A673 (cell line): Measurements from ENCODE around the gene LCT. TPM values are rescaled to one million over a fixed set of nuclear protein-coding genes. Genes with fewer than 3 reads are reported as not detected.

Experiments
- BruUV-seq: library from RNA; stranded (reverse); fragments of 400-500 nt; replicated peaks from 2 replicates; lab custom pipeline; 2021; lab: Mats Ljungman, UMichigan
- CTCF ChIA-PET: fragments of 300-600 bp; sonication (Branson Sonifier 250); formaldehyde crosslinking; loops from one replicate; lab custom pipeline; 2022; ENCODE audit warnings: antibody characterized with exemption; lab: Charles Lee
- POLR2A ChIA-PET: fragments of 300-600 bp; sonication (Branson Sonifier 250); formaldehyde crosslinking; loops from one replicate; lab custom pipeline; 2022; ENCODE audit warnings: antibody characterized with exemption; ENCODE audit not compliant: low non-redundant PET; lab: Charles Lee
- DNase-seq: peaks from one replicate; pipeline ENCODE4 v3.0.0-alpha.2; 2015; ENCODE audit warnings: low spot score
- H3K27ac ChIP-seq: fragments of 200-600 bp; sonication (generic); 2 replicates; pipeline ENCODE4 v1.5.1; 2016; ENCODE audit warnings: mixed run types, low read depth, mild to moderate bottlenecking, mixed read lengths, antibody characterized with exemption, low read length; ENCODE audit not compliant: poor library complexity, severe bottlenecking
- H3K27me3 ChIP-seq: fragments of 200-600 bp; sonication (generic); replicated peaks from 2 replicates; pipeline ENCODE4 v1.6.1; 2017; ENCODE audit warnings: mixed run types, low read depth, mild to moderate bottlenecking, mixed read lengths, antibody characterized with exemption, low read length; ENCODE audit not compliant: insufficient read depth, poor library complexity
- H3K36me3 ChIP-seq: fragments of 200-600 bp; sonication (generic); 2 replicates; pipeline ENCODE4 v1.6.1; 2016; ENCODE audit warnings: mixed run types, mild to moderate bottlenecking, mixed read lengths, antibody characterized with exemption, low read length; ENCODE audit not compliant: insufficient read depth, poor library complexity, severe bottlenecking
- H3K4me1 ChIP-seq: fragments of 200-600 bp; sonication (generic); 2 replicates; pipeline ENCODE4 v1.6.1; 2017; ENCODE audit warnings: mixed run types, mild to moderate bottlenecking, mixed read lengths, antibody characterized with exemption, low read length; ENCODE audit not compliant: insufficient read depth, poor library complexity, severe bottlenecking
- H3K4me3 ChIP-seq: fragments of 200-600 bp; sonication (generic); 2 replicates; pipeline ENCODE4 v1.5.1; 2016; ENCODE audit warnings: low read depth, mixed run types, mild to moderate bottlenecking, mixed read lengths, low read length; ENCODE audit not compliant: poor library complexity, severe bottlenecking
- H3K9me3 ChIP-seq: fragments of 200-600 bp; sonication (generic); 2 replicates; pipeline ENCODE4 v1.6.1; 2016; ENCODE audit warnings: mixed run types, low read depth, mild to moderate bottlenecking, mixed read lengths, antibody characterized with exemption, low read length; ENCODE audit not compliant: poor library complexity, severe bottlenecking
- CTCF ChIP-seq: fragments of 300-800, 200-600 bp; sonication (generic); conservative IDR thresholded peaks from 2 replicates; pipeline ENCODE4 v1.5.1; 2017; ENCODE audit warnings: low read depth, mild to moderate bottlenecking, antibody characterized with exemption, low read length, moderate library complexity, mixed read lengths
- EZH2 ChIP-seq: fragments of 200-600 bp; sonication (generic); IDR thresholded peaks from 2 replicates; pipeline ENCODE4 v1.6.1; 2017; ENCODE audit warnings: borderline replicate concordance, low read depth, mild to moderate bottlenecking, mixed read lengths, antibody characterized with exemption, low read length; ENCODE audit not compliant: poor library complexity, severe bottlenecking
- intact Hi-C: fragments of 100-400 bp; cut with micrococcal nuclease; formaldehyde crosslinking; loops from one replicate; pipeline ENCODE4 v1.10.0; 2022; ENCODE audit not compliant: unreplicated experiment
- total RNA-seq: library from RNA; stranded (reverse); gene quantifications from 2 replicates; pipeline ENCODE4 v1.2.3, GENCODE V29; 2021

LCT gene
- total RNA-seq, 1 experiment from 2014 or later, result 0.39 TPM

DNA sequence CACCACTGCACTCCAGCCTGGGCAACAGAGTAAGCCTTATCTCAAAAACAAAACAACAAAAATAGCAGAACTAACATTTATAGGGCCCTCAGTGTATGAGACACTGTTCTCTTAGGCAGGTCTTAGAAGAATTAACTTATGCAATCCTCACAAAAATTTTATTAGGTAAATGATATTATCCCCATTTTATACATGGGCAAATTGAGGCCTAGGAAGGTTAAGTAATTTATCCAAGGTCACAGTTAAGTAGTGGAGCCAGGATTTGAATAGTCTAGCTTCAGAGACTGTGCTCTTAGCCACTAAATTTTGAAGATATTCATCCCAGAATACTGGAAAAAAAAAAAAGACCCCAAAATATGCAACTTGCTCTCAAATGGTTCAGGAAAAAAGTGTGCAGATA, 16.4 kb upstream of the LCT start:
- no peaks in the 10 kb centered on the region for H3K9me3 ChIP-seq
- DNase-seq, result no peak
- H3K36me3 ChIP-seq, result peaks cover 86% of the 10 kb centered on the region
- intact Hi-C loops, result no loop called here
- no peak overlapping the region for H3K4me3 ChIP-seq
- H3K27ac ChIP-seq, result no peak overlapping the region
- no TSS peak for BruUV-seq
- no peaks in the 10 kb centered on the region for H3K27me3 ChIP-seq
- TF ChIP-seq CTCF (no peak), EZH2 (no peak)
- no peaks in the 10 kb centered on the region for H3K4me1 ChIP-seq
- POLR2A ChIA-PET, result interaction anchor here (0.6 kb wide), 1 partner anchor 101 kb away, joined by 4 read pairs; no protein-coding TSS in a partner anchor
- CTCF ChIA-PET, result no interaction called here

DNA sequence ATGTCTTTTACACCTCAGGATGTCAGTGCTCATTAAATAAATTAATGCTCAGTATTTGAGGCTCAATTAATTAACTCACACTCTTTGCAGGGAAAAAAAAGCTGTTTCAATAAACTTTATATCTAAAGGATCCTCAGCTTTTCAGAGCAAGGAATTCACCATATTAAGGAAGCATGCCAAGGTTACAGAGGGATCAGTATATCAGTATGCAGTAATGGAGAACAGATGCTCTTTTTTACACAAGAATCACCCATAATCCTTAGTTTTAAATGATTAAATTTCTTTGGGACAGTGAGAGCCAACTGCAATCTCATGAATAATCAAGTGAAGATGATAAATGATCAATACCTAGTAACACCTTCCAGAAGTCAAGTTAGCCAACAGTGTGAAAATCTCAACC, 14.9 kb upstream of the LCT start:
- no peaks in the 10 kb centered on the region for H3K27me3 ChIP-seq
- BruUV-seq, result no TSS peak
- CTCF ChIA-PET, result no interaction called here
- H3K27ac ChIP-seq, result no peak overlapping the region
- POLR2A ChIA-PET, result interaction anchor here (0.6 kb wide), 1 partner anchor 926 kb away, joined by 29 read pairs; no protein-coding TSS in a partner anchor
- DNase-seq, result no peak
- no peak overlapping the region for H3K4me3 ChIP-seq
- peaks cover 89% of the 10 kb centered on the region for H3K36me3 ChIP-seq
- intact Hi-C loops, result no loop called here
- TF ChIP-seq CTCF (no peak), EZH2 (no peak)
- no peaks in the 10 kb centered on the region for H3K9me3 ChIP-seq
- no peaks in the 10 kb centered on the region for H3K4me1 ChIP-seq

DNA sequence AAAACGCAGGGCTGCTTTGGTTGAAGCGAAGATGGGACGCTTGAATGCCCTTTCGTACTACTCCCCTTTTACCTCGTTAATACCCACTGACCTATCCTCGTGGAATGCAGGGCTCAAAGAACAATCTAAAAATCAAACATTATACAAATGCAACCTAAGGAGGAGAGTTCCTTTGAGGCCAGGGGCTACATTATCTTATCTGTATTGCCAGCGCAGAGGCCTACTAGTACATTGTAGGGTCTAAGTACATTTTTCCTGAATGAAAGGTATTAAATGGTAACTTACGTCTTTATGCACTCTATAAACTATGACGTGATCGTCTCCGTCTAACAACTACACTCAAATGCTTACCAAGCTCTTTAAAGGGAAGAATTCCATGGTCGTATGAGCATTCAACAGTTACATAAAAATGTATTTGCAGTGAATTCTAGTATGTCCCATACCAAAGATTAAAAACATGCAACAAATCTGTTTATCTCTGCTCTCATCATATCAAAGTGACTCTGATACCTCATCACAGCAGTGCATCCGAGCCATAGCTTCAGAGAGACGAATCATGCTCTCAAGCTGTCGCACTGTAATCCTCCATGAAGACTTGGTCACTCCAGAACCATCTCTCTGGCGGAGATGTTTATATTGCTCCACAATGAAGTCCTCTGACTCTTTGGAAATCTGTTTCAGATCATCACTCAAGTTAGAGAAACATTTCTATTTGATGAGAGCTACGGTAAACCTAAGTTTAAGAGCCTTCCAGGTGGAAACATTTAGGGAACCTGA, 14.1 kb upstream of the LCT start:
- CTCF ChIA-PET, result no interaction called here
- Histone ChIP-seq H3K4me3 (no peak overlapping the region), H3K27ac (no peak overlapping the region), H3K27me3 (no peaks in the 10 kb centered on the region), H3K36me3 (peaks cover 89% of the 10 kb centered on the region), H3K4me1 (no peaks in the 10 kb centered on the region), H3K9me3 (no peaks in the 10 kb centered on the region)
- intact Hi-C loops, result no loop called here
- POLR2A ChIA-PET, result interaction anchor here (0.6 kb wide), 1 partner anchor 925 kb away, joined by 29 read pairs; no protein-coding TSS in a partner anchor
- no TSS peak for BruUV-seq
- TF ChIP-seq CTCF, result no peak
- no peak for TF ChIP-seq EZH2
- DNase-seq, result no peak
